ENCODE results near the gene YWHAQ. TPM values are rescaled to one million over a fixed set of nuclear protein-coding genes. Genes with fewer than 3 reads are reported as not detected.
A peak's percentile ranks its signal among the peaks of the same experiment; 100 is the strongest.

YWHAQ gene
- total RNA-seq, 1 donor: 242 TPM

DNA sequence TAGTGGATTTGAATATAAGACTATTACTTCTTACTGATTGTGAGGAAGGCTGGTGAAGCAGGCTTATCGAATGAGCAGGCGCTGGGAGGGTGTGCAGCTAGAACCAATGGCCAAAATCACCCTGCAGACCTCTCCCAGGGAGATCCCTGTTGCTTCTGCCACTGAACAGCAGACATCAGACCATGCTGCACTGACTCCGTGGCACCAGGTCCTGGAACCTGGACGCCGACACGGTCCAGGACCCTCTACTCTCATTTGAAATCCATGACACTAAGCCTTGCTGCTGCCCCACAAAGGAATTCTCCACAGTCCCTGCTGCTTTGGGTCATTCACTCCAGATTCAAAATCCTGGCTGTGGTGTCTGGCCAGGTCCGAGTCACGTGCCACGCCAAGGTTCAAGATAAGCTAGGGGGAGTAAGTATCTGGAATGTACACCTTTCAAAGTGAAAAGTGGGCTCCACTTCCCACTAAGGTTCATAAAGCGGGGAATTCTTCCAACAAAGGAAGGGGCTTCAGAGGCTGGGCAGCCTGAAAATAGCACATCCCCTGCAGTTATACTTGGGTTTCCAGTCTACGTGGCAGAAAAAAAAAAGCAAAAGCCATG lies 9.0 kb upstream of the YWHAQ start:
- TF ChIP-seq CTCF (IDR thresholded peaks at IDR 0.05; ENCODE audit: extremely low read depth, low read depth, low read length): no peak
- Histone ChIP-seq H3K36me3 (ENCODE audit: insufficient read depth, low read length) (no peaks in the 10 kb centered on the region), H3K27me3 (ENCODE audit: insufficient read depth, low read length) (no peaks in the 10 kb centered on the region), H3K4me2 (ENCODE audit: insufficient read depth, low read length) (no peak overlapping the region), H3K4me3 (ENCODE audit: insufficient read depth, low read length) (no peak overlapping the region), H3K79me2 (ENCODE audit: insufficient read depth, low read length) (no peaks in the 10 kb centered on the region), H3K9me3 (ENCODE audit: low read depth, low read length) (no peaks in the 10 kb centered on the region), H3K4me1 (ENCODE audit: insufficient read depth, low read length) (peaks cover 30% of the 10 kb centered on the region), H3K27ac (ENCODE audit: low read depth, low read length) (no peak overlapping the region), H2AFZ (ENCODE audit: low read length) (no peak overlapping the region), H4K20me1 (ENCODE audit: insufficient read depth, low read length) (no peaks in the 10 kb centered on the region)
- DNase-seq (ENCODE audit: insufficient read length, low spot score, missing footprints): no peak

- H4K20me1 ChIP-seq (ENCODE audit: insufficient read depth, low read length): no peaks in the 10 kb centered on the region
- no peak for DNase-seq (ENCODE audit: insufficient read length, low spot score, missing footprints)
- no peak for TF ChIP-seq CTCF (IDR thresholded peaks at IDR 0.05; ENCODE audit: extremely low read depth, low read depth, low read length)
- H3K4me2 ChIP-seq (ENCODE audit: insufficient read depth, low read length): peak overlapping the region; percentile 59
- H3K36me3 ChIP-seq (ENCODE audit: insufficient read depth, low read length): no peaks in the 10 kb centered on the region
- peaks cover 30% of the 10 kb centered on the region for H3K4me1 ChIP-seq (ENCODE audit: insufficient read depth, low read length)
- no peaks in the 10 kb centered on the region for H3K27me3 ChIP-seq (ENCODE audit: insufficient read depth, low read length)
- H3K27ac ChIP-seq (ENCODE audit: low read depth, low read length): peak overlapping the region; percentile 54
- H3K79me2 ChIP-seq (ENCODE audit: insufficient read depth, low read length): no peaks in the 10 kb centered on the region
- H3K9me3 ChIP-seq (ENCODE audit: low read depth, low read length): no peaks in the 10 kb centered on the region
- no peak overlapping the region for H2AFZ ChIP-seq (ENCODE audit: low read length)
- H3K4me3 ChIP-seq (ENCODE audit: insufficient read depth, low read length): no peak overlapping the region
Measured at GRCh38 chr2:9639000-9639602, 8.3 kb upstream of the YWHAQ start.

DNA sequence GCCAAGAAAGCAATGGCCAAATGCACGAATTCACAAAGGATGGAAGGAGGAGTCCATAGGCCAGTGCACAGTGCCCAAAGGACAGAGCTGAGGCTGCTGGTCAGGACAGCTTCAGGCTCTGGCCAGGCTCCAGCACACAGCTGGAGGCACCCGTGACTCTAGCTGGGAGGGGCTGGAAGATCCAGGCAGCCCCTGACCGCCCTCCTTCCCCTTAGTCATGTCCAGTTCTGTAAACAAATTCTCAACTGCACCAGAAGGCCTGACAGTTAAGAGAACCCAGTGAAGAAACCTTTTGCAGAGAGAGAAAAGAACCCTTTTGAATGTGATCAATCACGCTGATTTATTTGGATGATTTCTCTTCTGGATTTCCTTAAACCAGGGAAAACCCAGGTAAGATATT lies 7.7 kb upstream of the YWHAQ start:
- no peaks in the 10 kb centered on the region for H4K20me1 ChIP-seq (ENCODE audit: insufficient read depth, low read length)
- no peak overlapping the region for H3K4me3 ChIP-seq (ENCODE audit: insufficient read depth, low read length)
- no peaks in the 10 kb centered on the region for H3K9me3 ChIP-seq (ENCODE audit: low read depth, low read length)
- DNase-seq (ENCODE audit: insufficient read length, low spot score, missing footprints): peak; percentile 98
- no peaks in the 10 kb centered on the region for H3K79me2 ChIP-seq (ENCODE audit: insufficient read depth, low read length)
- TF ChIP-seq CTCF (IDR thresholded peaks at IDR 0.05; ENCODE audit: extremely low read depth, low read depth, low read length): no peak
- peaks cover 30% of the 10 kb centered on the region for H3K4me1 ChIP-seq (ENCODE audit: insufficient read depth, low read length)
- no peaks in the 10 kb centered on the region for H3K36me3 ChIP-seq (ENCODE audit: insufficient read depth, low read length)
- H3K27me3 ChIP-seq (ENCODE audit: insufficient read depth, low read length): no peaks in the 10 kb centered on the region
- no peak overlapping the region for H2AFZ ChIP-seq (ENCODE audit: low read length)
- peak overlapping the region; percentile 54 for H3K27ac ChIP-seq (ENCODE audit: low read depth, low read length)
- H3K4me2 ChIP-seq (ENCODE audit: insufficient read depth, low read length): peak overlapping the region; percentile 59

- peak overlapping the region; percentile 56 for H3K4me2 ChIP-seq (ENCODE audit: insufficient read depth, low read length)
- no peak for TF ChIP-seq CTCF (IDR thresholded peaks at IDR 0.05; ENCODE audit: extremely low read depth, low read depth, low read length)
- peaks cover 36% of the 10 kb centered on the region for H3K4me1 ChIP-seq (ENCODE audit: insufficient read depth, low read length)
- H3K9me3 ChIP-seq (ENCODE audit: low read depth, low read length): no peaks in the 10 kb centered on the region
- peak overlapping the region; percentile 15 for H3K27ac ChIP-seq (ENCODE audit: low read depth, low read length)
- peak; percentile 64 for DNase-seq (ENCODE audit: insufficient read length, low spot score, missing footprints)
- H3K79me2 ChIP-seq (ENCODE audit: insufficient read depth, low read length): no peaks in the 10 kb centered on the region
- no peak overlapping the region for H3K4me3 ChIP-seq (ENCODE audit: insufficient read depth, low read length)
- H2AFZ ChIP-seq (ENCODE audit: low read length): no peak overlapping the region
- H3K27me3 ChIP-seq (ENCODE audit: insufficient read depth, low read length): no peaks in the 10 kb centered on the region
- no peaks in the 10 kb centered on the region for H3K36me3 ChIP-seq (ENCODE audit: insufficient read depth, low read length)
- H4K20me1 ChIP-seq (ENCODE audit: insufficient read depth, low read length): no peaks in the 10 kb centered on the region
Measured at GRCh38 chr2:9637330-9637729, 6.5 kb upstream of the YWHAQ start.

Data from osteoblast (primary cell).